ENCODE results near the gene GSC2. TPM values are rescaled to one million over a fixed set of nuclear protein-coding genes. Genes with fewer than 3 reads are reported as not detected.

GSC2 gene
- total and polyA plus RNA-seq, 2 donors: not detected

DNA sequence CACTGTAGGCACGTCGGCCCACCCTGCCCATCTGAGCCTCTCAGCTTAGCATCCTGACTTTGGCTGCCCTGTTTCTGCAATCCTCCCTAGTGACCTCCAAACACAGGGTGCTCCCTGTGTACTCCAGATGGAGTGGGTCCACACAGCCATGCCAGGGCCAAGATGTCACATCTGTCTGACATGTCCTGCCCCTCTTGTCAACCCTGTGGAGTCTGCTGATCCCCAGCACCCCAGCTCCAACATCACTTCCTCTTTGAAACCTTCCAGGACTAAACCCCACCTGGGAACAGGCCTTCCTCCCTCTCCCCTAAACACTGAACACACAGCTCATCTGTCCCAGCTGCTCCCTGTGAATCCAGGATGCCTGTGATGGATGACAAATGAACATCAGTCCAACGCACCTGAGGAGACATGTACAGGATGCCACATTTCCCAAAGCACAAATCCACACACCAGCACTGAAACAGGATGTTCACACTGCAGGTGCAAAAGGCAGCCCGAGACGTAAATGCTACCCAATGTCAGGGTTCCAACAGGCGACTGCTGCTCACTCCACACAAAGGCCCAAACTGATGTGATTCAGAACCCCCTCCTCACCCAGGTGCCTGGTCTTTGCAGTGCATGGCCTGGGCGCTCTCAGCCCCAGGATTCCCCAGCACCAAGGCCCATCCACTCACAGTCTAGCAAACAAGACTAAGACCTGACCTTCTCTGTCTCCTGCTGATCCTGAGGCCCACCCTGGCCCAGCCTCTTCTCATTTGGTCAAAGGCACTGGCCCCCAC, 21.0 kb downstream of the GSC2 start:
- Histone ChIP-seq H3K4me3 (ENCODE audit: low read depth, low read length) (no peak overlapping the region), H3K4me1 (ENCODE audit: insufficient read depth) (no peaks in the 10 kb centered on the region), H3K27ac (ENCODE audit: low read depth) (peak overlapping the region; percentile 23), H3K36me3 (ENCODE audit: insufficient read depth) (no peaks in the 10 kb centered on the region)
- no peak for DNase-seq (ENCODE audit: extremely low spot score)
- 86% methylated on average over 7 of the region's 7 CpGs for WGBS

DNA sequence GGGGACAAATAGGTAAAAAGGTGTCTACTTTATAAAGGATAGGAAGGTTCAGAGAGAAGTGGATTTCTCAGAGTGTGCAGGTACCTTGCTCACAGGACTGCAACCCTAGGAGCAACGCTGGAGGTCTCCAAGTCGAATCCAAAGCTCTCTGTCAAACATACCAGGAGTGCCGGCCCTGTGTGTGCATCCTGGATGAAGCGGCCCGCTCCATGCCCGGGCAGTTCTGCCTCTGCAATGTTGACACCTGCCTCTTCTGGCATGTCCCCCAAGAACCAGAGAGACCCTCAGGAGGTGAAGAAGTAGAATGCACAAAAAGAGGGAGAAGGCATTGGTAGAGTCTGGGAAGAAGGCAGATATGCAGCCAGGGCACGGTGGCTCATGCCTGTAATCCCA, 22.1 kb downstream of the GSC2 start:
- 86% methylated on average over 7 of the region's 7 CpGs for WGBS
- no peaks in the 10 kb centered on the region for H3K36me3 ChIP-seq (ENCODE audit: insufficient read depth)
- DNase-seq (ENCODE audit: extremely low spot score): no peak
- no peak overlapping the region for H3K27ac ChIP-seq (ENCODE audit: low read depth)
- H3K4me3 ChIP-seq (ENCODE audit: low read depth, low read length): no peak overlapping the region
- no peaks in the 10 kb centered on the region for H3K4me1 ChIP-seq (ENCODE audit: insufficient read depth)

DNA sequence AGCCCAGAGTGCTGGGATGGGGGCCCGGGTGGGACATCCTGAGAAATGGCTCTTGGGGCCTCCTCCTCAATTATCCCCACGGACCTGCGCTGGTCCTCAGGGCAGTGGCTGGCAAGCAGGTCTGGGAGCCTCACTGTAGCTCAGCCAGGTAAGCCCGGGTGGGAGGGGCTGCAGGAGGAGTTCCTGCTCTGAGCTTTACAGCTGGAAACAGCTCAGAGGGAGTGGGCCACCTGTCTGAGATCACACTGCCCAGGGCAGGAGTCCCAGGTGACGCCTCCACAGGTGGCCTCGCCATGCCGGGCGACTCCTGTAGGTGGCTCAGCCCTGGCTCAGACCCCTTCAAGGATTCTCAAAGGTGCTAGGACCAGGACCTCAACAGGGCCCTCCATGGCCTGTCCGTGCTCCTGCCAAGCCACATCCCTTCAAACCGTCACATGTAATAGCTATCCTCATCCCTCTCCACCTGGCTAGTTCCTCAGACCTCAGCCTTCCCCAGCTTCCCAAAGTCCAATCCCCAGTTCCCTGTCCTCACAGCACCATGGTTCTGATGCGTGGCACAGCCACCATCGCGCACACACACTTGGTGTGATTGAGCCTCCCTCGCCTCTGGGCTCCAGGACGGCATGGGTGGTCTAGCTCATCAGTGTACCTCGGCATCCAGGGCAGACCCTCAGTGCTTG, 22.6 kb downstream of the GSC2 start:
- Histone ChIP-seq H3K4me1 (ENCODE audit: insufficient read depth) (no peaks in the 10 kb centered on the region), H3K36me3 (ENCODE audit: insufficient read depth) (no peaks in the 10 kb centered on the region), H3K27ac (ENCODE audit: low read depth) (no peak overlapping the region), H3K4me3 (ENCODE audit: low read depth, low read length) (no peak overlapping the region)
- no peak for DNase-seq (ENCODE audit: extremely low spot score)
- WGBS: 88% methylated on average over 16 of the region's 16 CpGs

DNA sequence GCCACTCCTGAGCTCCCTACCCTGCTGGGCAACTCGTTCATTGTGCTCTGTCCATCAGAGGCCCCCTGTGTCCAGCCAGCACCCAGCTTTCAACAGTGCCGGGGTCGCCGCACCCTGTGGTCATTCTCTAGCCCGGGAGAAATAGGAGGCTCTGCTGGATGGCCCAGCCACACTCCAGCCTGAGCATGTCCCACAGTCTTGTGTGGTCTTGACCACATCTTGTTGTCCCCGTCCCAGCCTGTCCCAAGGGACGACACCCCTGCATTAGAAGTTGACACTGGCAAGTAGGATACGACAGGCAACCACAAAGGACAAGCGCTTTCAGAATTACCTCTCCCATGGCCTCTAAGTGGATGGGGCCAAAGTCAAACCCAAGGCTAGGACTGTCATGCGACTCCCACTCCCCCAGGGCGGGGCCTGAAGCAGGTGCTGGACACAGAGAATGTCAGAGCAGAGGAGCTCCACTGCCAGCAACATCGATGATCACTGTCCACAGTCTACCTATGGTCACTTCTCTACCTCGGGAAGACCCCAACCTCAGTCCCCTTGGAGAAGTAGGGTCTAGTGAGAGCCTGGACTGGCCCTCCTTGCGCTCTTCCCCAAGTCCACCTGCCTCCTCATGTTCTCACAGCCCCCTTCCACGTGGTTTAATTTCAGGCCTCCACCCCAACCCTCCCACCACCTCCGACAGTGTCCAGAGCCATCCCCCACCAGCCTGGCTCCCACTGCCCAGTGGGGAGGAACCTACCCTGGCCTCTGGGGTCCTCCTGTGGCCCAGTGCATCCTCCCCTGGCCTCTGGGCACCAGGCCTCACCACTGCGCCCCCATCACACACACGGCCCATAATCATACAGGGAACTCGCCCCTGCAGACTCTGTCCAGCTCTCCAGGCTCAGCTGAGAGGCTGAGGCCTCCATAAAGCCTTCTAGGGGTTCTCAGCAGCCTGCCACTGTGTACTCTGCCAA, 23.5 kb downstream of the GSC2 start:
- 86% methylated on average over 19 of the region's 19 CpGs for WGBS
- DNase-seq (ENCODE audit: extremely low spot score): no peak
- Histone ChIP-seq H3K4me1 (ENCODE audit: insufficient read depth) (no peaks in the 10 kb centered on the region), H3K4me3 (ENCODE audit: low read depth, low read length) (no peak overlapping the region), H3K36me3 (ENCODE audit: insufficient read depth) (no peaks in the 10 kb centered on the region), H3K27ac (ENCODE audit: low read depth) (no peak overlapping the region)

DNA sequence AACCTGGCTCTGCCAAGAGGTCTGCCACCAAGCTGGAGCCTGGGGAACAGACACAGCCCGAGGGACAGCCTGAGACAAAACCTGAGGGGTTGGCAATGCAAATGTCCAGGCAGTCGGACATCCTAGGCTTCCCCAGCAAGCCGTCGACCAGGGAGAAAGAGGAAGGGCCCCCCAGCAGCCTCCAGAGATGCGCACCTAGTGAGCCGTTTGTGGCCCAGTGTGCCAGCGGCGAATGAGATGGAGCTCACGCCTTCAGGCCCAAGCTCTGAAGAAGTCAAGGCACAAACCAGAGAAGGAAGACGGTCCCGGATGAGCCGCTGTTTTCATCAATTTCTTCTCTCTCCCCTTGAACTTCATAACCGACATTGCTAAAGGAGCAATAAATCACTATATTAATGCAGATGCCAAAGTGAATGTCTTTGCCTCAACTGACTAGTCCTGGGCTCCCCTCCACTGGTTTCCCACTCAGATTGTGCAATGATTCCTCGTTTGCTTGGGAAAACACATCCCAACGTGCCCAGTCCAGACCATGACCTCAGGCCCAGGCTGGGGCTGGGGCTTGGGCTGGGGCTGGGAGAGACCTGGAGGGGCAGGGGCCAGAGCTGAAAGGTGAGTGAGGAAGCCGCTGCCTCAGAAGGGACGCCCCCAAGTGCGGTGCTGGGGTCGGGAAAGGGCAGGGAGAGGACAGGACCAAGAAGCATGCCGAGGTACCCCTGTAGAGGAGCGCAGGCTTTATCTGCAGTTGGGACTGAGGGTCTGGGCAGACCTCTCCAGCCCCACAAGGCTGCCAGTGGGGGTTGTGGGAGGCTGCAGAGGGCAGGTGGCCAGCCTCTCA, 24.4 kb downstream of the GSC2 start:
- 87% methylated on average over 21 of the region's 21 CpGs for WGBS

DNA sequence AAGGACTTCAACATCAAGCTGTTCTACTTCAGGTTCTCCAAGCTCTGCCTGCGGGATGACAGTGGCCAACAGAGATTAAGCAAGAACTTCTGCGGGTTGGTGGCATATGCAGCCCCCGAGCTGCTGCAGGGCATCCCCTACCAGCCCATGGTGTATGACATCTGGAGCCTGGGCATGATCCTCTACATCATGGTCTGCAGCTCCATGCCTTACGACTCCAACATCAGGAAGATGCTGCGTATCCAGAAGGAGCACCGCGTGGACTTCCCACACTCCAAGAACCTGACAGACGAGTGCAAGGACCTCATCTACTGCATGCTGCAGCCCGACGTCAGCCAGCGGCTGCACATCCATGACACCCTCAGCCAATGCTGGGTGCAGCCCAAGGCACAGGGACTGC, 25.1 kb downstream of the GSC2 start:
- Histone ChIP-seq H3K4me3 (ENCODE audit: low read depth, low read length) (no peak overlapping the region), H3K27ac (ENCODE audit: low read depth) (no peak overlapping the region), H3K36me3 (ENCODE audit: insufficient read depth) (no peaks in the 10 kb centered on the region), H3K4me1 (ENCODE audit: insufficient read depth) (no peaks in the 10 kb centered on the region)
- WGBS: 94% methylated on average over 11 of the region's 11 CpGs
- no peak for DNase-seq (ENCODE audit: extremely low spot score)

More for the DNA sequence above, 24.4 kb downstream of the GSC2 start:
- H3K4me3 ChIP-seq (ENCODE audit: low read depth, low read length): no peak overlapping the region
- no peaks in the 10 kb centered on the region for H3K4me1 ChIP-seq (ENCODE audit: insufficient read depth)
- H3K27ac ChIP-seq (ENCODE audit: low read depth): no peak overlapping the region
- H3K36me3 ChIP-seq (ENCODE audit: insufficient read depth): no peaks in the 10 kb centered on the region
- DNase-seq (ENCODE audit: extremely low spot score): no peak

DNA sequence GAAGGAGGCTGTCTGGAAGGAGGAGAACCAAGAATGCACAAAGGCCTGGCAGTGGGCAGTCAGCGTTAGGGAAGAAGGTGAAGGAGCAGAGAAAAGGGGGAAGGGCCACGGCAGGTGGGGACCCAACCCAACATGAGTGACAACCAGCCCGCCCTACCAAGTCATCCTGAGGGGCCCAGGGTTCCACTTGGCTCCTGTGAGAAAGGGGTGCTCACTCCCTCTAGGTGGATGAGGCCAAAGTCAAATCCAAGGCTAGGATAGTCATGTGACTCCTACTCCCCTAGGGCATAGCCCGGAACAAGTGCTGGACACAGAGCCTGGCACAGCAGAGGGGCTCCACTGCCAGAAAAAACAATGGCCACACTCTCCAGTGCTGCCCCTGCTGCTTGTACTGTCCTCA, 25.7 kb downstream of the GSC2 start:
- Histone ChIP-seq H3K4me3 (ENCODE audit: low read depth, low read length) (no peak overlapping the region), H3K27ac (ENCODE audit: low read depth) (no peak overlapping the region), H3K36me3 (ENCODE audit: insufficient read depth) (no peaks in the 10 kb centered on the region), H3K4me1 (ENCODE audit: insufficient read depth) (no peaks in the 10 kb centered on the region)
- 91% methylated on average over 4 of the region's 4 CpGs for WGBS
- DNase-seq (ENCODE audit: extremely low spot score): no peak

DNA sequence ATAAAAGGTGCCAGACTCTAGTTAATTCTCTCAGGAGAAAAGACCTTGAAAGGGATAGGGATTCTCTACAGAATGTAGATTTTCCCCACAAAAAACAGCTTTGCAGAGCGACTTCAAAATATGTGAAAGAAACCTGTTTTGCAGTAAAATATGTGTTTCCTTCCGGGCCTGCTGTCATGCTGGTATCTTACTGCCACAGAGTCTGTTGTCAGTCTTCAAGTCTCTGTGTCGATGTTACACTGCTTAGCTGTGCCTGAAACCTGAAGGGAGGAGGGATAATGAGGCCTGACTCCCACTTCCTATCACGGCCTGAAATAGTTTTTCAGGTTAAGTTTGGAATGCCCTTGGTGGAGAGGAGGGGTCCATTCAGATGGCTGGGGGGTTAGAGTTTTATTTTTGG, 26.2 kb downstream of the GSC2 start:
- no peak overlapping the region for H3K4me3 ChIP-seq (ENCODE audit: low read depth, low read length)
- H3K4me1 ChIP-seq (ENCODE audit: insufficient read depth): no peaks in the 10 kb centered on the region
- 91% methylated on average over 4 of the region's 4 CpGs for WGBS
- no peak for DNase-seq (ENCODE audit: extremely low spot score)
- no peaks in the 10 kb centered on the region for H3K36me3 ChIP-seq (ENCODE audit: insufficient read depth)
- H3K27ac ChIP-seq (ENCODE audit: low read depth): no peak overlapping the region

DNA sequence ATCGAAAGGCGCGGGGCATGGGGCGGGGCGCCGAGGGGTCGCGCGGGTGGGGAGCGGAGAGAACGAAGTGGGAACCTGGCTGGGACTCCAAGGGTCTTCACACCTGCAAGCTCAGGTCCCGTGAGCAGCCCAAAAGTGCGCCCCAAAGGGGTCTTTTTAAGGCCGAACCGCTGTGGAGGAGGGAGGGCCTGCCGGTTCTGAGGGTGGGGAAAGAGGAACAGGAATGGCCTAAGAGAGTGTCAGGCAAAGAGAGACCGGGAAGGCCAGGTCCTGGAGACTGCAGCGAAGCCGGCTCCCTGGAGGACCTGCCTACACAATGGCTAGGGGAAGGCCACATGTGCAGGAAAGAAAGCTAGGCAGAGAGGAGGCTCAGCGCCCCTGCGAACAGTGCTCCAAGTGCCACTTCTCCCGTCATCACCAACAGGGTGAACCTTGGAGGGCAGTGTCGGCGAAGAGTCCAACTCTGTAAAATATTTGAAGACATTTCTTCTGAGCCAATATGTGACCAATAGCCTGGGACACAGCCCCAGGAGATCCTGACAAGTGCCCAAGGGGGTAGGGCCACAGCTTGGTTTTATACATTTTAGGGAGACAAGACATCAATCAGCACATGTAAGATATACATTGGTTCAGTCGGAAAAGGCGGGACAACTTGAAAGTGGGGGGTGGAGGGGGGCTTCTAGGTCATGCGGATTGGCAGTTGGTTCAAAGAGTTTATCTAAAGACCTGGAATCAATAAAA, 27.2 kb downstream of the GSC2 start:
- H3K27ac ChIP-seq (ENCODE audit: low read depth): peak overlapping the region; percentile 14
- no peaks in the 10 kb centered on the region for H3K4me1 ChIP-seq (ENCODE audit: insufficient read depth)
- 19% methylated on average over 27 of the region's 27 CpGs for WGBS
- no peak for DNase-seq (ENCODE audit: extremely low spot score)
- no peaks in the 10 kb centered on the region for H3K36me3 ChIP-seq (ENCODE audit: insufficient read depth)
- H3K4me3 ChIP-seq (ENCODE audit: low read depth, low read length): peak overlapping the region; percentile 47

DNA sequence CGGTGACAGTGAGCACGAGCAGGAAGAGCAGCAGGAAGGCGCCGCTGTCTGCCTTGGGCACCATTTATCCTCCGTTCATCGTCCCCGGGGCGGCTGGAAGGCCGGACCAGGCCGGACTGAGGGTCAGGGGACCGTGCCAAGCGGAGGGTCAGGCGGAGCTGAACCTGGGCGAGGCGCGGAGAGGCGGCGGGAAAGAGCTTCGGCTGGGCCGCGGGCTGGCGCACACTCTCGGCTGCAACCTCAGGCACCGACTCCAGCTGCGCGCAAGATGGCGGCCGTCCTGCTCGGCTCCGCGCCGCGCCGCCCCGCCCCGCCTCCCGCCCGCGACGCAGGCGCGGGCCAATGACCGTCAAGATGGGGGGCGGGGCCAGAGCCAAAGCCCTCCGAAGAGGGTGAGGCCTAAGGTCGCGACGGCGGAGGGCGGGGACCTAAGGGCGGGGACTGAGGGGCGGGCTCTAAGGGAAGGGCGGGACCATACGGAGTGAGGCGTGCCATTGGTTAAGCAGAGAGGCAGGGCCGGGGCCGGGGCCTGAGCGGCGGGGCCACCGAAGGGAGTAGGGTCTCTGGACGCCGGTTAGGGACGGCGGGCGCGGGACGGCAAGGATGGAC, 27.8 kb downstream of the GSC2 start, which contains the start of gene DGCR2:
DGCR2 (minus strand) TSS at position 270 of the 609 bp plus-strand sequence; CDS start at position 64, 206 bp downstream.
- Histone ChIP-seq H3K4me1 (ENCODE audit: insufficient read depth) (no peaks in the 10 kb centered on the region), H3K4me3 (ENCODE audit: low read depth, low read length) (peak within 1 kb of the TSS; percentile 92), H3K27ac (ENCODE audit: low read depth) (peak within 1 kb of the TSS; percentile 92), H3K36me3 (ENCODE audit: insufficient read depth) (no peaks in the 10 kb centered on the region)
- DNase-seq (ENCODE audit: extremely low spot score): peak; percentile 91
- WGBS: under 1% methylated on average over 67 of the region's 67 CpGs

DNA sequence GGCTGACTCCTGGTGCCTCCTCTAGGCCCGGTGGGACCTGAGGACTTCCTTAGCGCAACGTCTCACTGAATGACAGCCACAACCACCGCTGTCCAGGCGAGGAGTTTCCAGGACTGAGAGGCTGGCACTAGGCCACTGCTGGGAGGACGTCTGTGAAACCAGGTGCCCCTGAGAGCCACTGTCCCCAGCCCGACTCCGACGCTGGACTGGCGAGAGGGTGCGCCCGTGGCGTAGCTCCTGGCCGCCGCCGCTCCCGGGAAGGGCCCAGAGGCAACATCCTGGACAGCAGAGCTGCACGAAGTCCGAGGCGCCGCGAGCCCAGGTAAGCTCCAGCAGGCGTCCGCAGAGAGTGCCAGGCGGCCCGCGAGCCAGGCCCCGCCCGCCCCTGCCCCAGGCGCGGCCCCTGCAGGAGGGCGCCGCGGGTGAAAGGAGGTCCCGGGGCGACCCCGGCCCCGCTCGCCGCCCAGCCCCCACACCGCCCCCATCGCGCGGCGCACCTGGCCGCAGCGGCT, 28.4 kb downstream of the GSC2 start:
- no peak for DNase-seq (ENCODE audit: extremely low spot score)
- H3K4me1 ChIP-seq (ENCODE audit: insufficient read depth): no peaks in the 10 kb centered on the region
- under 1% methylated on average over 47 of the region's 47 CpGs for WGBS

More for the DNA sequence above, 28.4 kb downstream of the GSC2 start:
- Histone ChIP-seq H3K4me3 (ENCODE audit: low read depth, low read length) (peak overlapping the region; percentile 92), H3K27ac (ENCODE audit: low read depth) (peak overlapping the region; percentile 92), H3K36me3 (ENCODE audit: insufficient read depth) (no peaks in the 10 kb centered on the region)
